Superior temporal gyrus (tissue), 1 donor: ENCODE results near the gene GOLGA6L10.
"Not testable (repeated sequence)": the region's sequence is repeated elsewhere in the genome, so short reads cannot be mapped to it uniquely, and the experiment has no call there.

ENCODE experiments used
- DNase-seq: peaks from one replicate; pipeline ENCODE4 v3.0.0-alpha.2; 2016; ENCODE audit errors: extremely low spot score

GOLGA6L10 gene

GRCh38 chr15:82318281-82318680, 31.0 kb downstream of the GOLGA6L10 start:
- DNase-seq: not testable (repeated sequence)

- DNase-seq: not testable (repeated sequence)
These were observed 31.8 kb downstream of the GOLGA6L10 start for GRCh38 chr15:82317516-82317915.

- DNase-seq: no peak
These were observed 32.2 kb downstream of the GOLGA6L10 start for GRCh38 chr15:82317091-82317489.

- DNase-seq: not testable (repeated sequence)
These were observed 32.8 kb downstream of the GOLGA6L10 start for GRCh38 chr15:82316247-82317090.

- DNase-seq: no peak
These were observed 33.6 kb downstream of the GOLGA6L10 start for GRCh38 chr15:82315519-82316246.

GRCh38 chr15:82314769-82315518, 34.3 kb downstream of the GOLGA6L10 start:
- DNase-seq: no peak

- DNase-seq: not testable (repeated sequence)
These were observed 35.1 kb downstream of the GOLGA6L10 start for GRCh38 chr15:82313951-82314768.

GRCh38 chr15:82313446-82313845, 35.8 kb downstream of the GOLGA6L10 start:
- DNase-seq: no peak

GRCh38 chr15:82312586-82313349, 36.5 kb downstream of the GOLGA6L10 start:
- DNase-seq: no peak

- not testable (repeated sequence) for DNase-seq
These were observed 38.0 kb downstream of the GOLGA6L10 start for GRCh38 chr15:82311321-82311720.

- DNase-seq: no peak
These were observed 39.5 kb downstream of the GOLGA6L10 start for GRCh38 chr15:82309802-82310201.

- DNase-seq: no peak
These were observed 41.6 kb downstream of the GOLGA6L10 start for GRCh38 chr15:82307714-82308081.

- no peak for DNase-seq
These were observed 42.2 kb downstream of the GOLGA6L10 start for GRCh38 chr15:82306791-82307713.

GRCh38 chr15:82305621-82306048, 43.6 kb downstream of the GOLGA6L10 start:
- no peak for DNase-seq

- DNase-seq: no peak
These were observed 44.5 kb downstream of the GOLGA6L10 start for GRCh38 chr15:82304778-82305090.

GRCh38 chr15:82303956-82304777, 45.1 kb downstream of the GOLGA6L10 start:
- DNase-seq: no peak

GRCh38 chr15:82301296-82302016, 47.8 kb downstream of the GOLGA6L10 start:
- DNase-seq: no peak

- DNase-seq: no peak
These were observed 48.4 kb downstream of the GOLGA6L10 start for GRCh38 chr15:82300883-82301282.
